ENCODE data around the gene CNGA2.

The CNGA2 gene

DNA sequence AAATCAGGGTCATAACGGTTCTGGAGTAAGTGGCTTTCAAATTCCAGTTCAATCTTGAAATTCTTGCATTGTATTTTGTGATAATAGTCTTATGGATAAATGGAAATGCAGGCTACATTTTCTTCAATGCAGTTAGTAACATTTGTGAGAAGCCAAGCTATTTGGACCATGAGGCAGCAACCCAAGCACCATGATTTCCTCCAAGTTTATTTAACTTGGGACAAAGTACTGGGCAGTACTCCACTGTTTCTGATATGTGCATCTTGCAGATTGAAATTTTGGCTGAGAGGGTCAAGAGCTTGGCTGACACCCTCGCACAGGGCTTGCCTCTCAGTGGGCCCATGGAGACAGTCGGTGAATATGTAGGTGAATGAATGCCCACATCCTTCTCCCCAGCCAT lies 39.9 kb downstream of the CNGA2 start:
- TF ChIP-seq EP300 (IDR thresholded peaks at IDR 0.05; ENCODE audit: borderline replicate concordance) (no peak), TAF1 (IDR thresholded peaks at IDR 0.05; ENCODE audit: low read depth) (no peak), CREB1 (IDR thresholded peaks at IDR 0.05; ENCODE audit: low read depth) (no peak), ZBTB7A (IDR thresholded peaks at IDR 0.05; ENCODE audit: low read depth) (no peak), FOXM1 (IDR thresholded peaks at IDR 0.05; ENCODE audit: borderline replicate concordance, low read depth) (no peak), MAX (IDR thresholded peaks at IDR 0.05) (no peak), NFIC (IDR thresholded peaks at IDR 0.05) (no peak), REST (IDR thresholded peaks at IDR 0.05; ENCODE audit: low read depth) (no peak), CEBPB (IDR thresholded peaks at IDR 0.05) (no peak), TEAD4 (IDR thresholded peaks at IDR 0.05) (no peak), YY1 (IDR thresholded peaks at IDR 0.05; ENCODE audit: low read depth) (no peak), EGR1 (IDR thresholded peaks at IDR 0.05) (no peak), RAD21 (IDR thresholded peaks at IDR 0.05; ENCODE audit: low read depth) (no peak), TCF12 (IDR thresholded peaks at IDR 0.05; ENCODE audit: low read depth) (no peak)
- TF ChIP-seq, protein P1, sequence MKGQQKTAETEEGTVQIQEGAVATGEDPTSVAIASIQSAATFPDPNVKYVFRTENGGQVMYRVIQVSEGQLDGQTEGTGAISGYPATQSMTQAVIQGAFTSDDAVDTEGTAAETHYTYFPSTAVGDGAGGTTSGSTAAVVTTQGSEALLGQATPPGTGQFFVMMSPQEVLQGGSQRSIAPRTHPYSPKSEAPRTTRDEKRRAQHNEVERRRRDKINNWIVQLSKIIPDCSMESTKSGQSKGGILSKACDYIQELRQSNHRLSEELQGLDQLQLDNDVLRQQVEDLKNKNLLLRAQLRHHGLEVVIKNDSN (IDR thresholded peaks at IDR 0.05) = no peak

DNA sequence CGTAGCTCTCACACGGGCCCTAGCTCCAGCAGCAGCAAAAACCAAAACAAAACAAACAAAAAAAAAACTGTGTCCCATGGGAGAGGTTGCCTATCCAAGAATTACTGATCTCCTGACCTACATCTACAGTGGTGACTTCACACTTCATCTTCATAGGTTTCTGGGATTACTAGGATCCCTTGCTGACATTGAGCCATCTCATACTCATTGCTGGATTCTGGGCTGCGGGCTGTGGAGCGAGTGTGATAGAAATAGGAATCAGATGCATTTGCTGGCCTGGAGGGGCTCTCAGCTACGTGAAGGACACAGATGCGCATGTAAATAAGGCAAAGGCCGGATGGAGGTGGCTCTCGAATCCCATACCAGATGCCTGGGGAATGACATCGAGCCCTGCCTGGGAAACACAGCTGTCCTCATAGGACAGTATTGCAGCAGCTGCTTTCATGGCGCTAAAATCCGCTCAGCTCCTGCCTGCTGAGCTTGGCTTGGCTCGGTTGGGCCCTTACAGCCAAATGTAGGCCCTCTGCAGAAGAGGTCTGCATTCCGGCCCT lies 41.7 kb downstream of the CNGA2 start:
- TF ChIP-seq EGR1 (IDR thresholded peaks at IDR 0.05) (no peak), REST (IDR thresholded peaks at IDR 0.05; ENCODE audit: low read depth) (no peak), NFIC (IDR thresholded peaks at IDR 0.05) (no peak), TAF1 (IDR thresholded peaks at IDR 0.05; ENCODE audit: low read depth) (no peak), RAD21 (IDR thresholded peaks at IDR 0.05; ENCODE audit: low read depth) (no peak), EP300 (IDR thresholded peaks at IDR 0.05; ENCODE audit: borderline replicate concordance) (no peak), TCF12 (IDR thresholded peaks at IDR 0.05; ENCODE audit: low read depth) (no peak), CREB1 (IDR thresholded peaks at IDR 0.05; ENCODE audit: low read depth) (no peak), YY1 (IDR thresholded peaks at IDR 0.05; ENCODE audit: low read depth) (no peak), ZBTB7A (IDR thresholded peaks at IDR 0.05; ENCODE audit: low read depth) (no peak), TEAD4 (IDR thresholded peaks at IDR 0.05) (no peak), MAX (IDR thresholded peaks at IDR 0.05) (no peak)

- TF ChIP-seq, protein P1 (IDR thresholded peaks at IDR 0.05) = no peak
These were observed 42.4 kb downstream of the CNGA2 start for GRCh38 chrX:151776936-151777335.

DNA sequence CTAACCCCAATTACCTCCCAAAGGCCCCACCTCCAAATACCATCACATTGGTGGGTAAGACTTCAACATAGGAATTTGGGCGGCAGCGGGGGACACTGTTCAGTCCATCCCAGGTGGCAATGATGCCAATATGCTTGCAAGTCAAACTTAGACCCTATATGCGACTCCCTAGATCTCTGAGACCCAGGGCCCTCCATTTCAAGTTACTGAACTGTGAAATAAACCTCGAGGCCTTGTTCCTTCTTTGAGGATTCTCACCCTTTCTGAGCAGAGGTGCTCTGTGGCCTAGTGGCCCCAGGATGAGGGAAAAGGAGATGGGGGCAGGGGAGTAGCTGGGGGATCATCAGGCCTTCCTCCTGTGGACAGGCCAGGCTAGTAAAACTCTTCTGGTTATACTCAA lies 44.7 kb downstream of the CNGA2 start:
- TF ChIP-seq, protein P1 (IDR thresholded peaks at IDR 0.05) = no peak
- TF ChIP-seq TEAD4 (IDR thresholded peaks at IDR 0.05) = no peak
- TF ChIP-seq REST (IDR thresholded peaks at IDR 0.05; ENCODE audit: low read depth) = no peak
- TF ChIP-seq TCF12 (IDR thresholded peaks at IDR 0.05; ENCODE audit: low read depth) = no peak
- no peak for TF ChIP-seq MAX (IDR thresholded peaks at IDR 0.05)
- no peak for TF ChIP-seq EP300 (IDR thresholded peaks at IDR 0.05; ENCODE audit: borderline replicate concordance)
- TF ChIP-seq FOXM1 (IDR thresholded peaks at IDR 0.05; ENCODE audit: borderline replicate concordance, low read depth) = no peak
